GM12891 (cell line): ENCODE measurements around the gene NPIPB6.

ENCODE experiments used
- DNase-seq: peaks from one replicate; pipeline ENCODE4 v3.0.0; 2011; ENCODE audit warnings: low spot score; ENCODE audit not compliant: insufficient read length
- FAIRE-seq: peaks from 2 replicates; lab custom pipeline; 2011; peaks lifted over from hg19 to GRCh38; lab: Jason Lieb, UNC
- PAX5 ChIP-seq: IDR thresholded peaks from 2 replicates; pipeline ENCODE4 v1.6.1; 2011; ENCODE audit warnings: low read length, moderate library complexity, mild to moderate bottlenecking; ENCODE audit not compliant: insufficient read depth, severe bottlenecking
- POLR2A ChIP-seq: IDR thresholded peaks from 2 replicates; pipeline ENCODE4 v1.6.1; 2011; ENCODE audit warnings: low read depth, low read length, control low read depth
- POLR2AphosphoS5 ChIP-seq: IDR thresholded peaks from 2 replicates; pipeline ENCODE4 v1.6.1; 2011; ENCODE audit warnings: low read depth, low read length, control low read depth
- POU2F2 ChIP-seq: IDR thresholded peaks from 2 replicates; pipeline ENCODE4 v1.6.1; 2011; ENCODE audit warnings: low read depth, mild to moderate bottlenecking, control low read depth, low read length, moderate library complexity
- SPI1 ChIP-seq: IDR thresholded peaks from 2 replicates; pipeline ENCODE4 v1.6.1; 2011; ENCODE audit warnings: low read depth, low read length, control low read depth
- TAF1 ChIP-seq: IDR thresholded peaks from 2 replicates; pipeline ENCODE4 v1.6.1; 2011; ENCODE audit warnings: low read depth, low read length, control low read depth

NPIPB6 gene

DNA sequence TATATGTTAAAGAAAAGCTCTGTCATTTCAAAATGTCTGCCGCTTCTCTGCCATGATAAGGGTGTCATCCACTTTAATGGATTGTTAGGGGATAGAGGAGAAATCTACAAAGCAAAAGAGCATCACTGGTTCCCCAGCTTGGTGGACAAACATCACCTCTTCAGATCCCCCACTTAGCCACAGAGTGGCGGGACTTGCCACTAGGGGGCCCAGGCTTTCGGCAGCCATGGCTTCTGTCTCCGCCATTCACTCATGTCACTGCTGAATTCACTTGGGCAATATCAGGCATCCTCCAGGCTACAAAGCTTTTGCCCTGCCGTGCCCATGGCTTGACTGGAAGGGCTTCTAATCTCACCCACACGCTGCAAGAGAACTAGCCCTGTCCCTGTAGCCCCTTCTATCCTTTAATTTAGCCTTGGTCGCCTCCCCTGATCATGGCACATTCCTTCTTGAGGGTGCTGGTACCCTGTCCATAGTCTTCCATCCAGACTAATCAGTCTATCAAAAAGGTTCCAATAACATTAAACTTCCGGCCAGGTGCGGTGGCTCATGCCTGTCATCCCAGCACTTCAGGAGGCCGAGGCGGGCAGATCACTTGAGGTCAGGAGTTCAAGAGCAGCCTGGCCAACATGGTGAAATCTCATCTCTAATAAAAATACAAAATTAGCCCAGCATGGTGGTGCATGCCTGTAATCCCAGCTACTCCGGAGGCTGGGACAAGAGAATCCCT, 36.3 kb downstream of the NPIPB6 start:
- no peak for FAIRE-seq
- peak; percentile 75 for DNase-seq
- TF ChIP-seq POU2F2: no peak
- no peak for TF ChIP-seq SPI1
- TF ChIP-seq PAX5: no peak
- no peak for TF ChIP-seq POLR2AphosphoS5
- TF ChIP-seq POLR2A: no peak
- no peak for TF ChIP-seq TAF1

DNA sequence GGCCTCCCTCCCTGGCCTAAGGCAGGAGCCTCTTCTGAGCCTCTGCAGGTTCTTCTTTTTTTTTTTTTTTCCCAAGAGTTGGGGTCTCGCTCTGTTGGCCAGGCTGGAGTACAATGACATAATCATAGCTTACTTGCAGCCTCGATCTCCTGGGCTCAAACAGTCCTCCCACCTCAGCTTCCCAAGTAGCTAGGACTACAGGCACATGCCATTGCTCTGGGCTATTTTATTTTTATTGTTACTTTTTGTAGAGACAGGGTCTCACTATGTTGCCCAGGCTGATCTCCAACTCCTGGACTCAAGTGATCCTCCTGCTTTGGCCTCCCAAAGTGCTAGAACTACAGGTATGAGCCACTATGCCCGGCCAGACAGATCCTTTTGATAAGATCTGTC, 38.4 kb downstream of the NPIPB6 start:
- TF ChIP-seq POLR2AphosphoS5 (no peak), POLR2A (no peak), PAX5 (no peak), SPI1 (no peak), POU2F2 (no peak), TAF1 (no peak)
- no peak for FAIRE-seq
- DNase-seq: no peak

GRCh38 chr16:28324235-28324886, 38.9 kb downstream of the NPIPB6 start:
- no peak for DNase-seq
- FAIRE-seq: no peak
- TF ChIP-seq POU2F2: no peak
- no peak for TF ChIP-seq POLR2A
- TF ChIP-seq PAX5: no peak
- no peak for TF ChIP-seq SPI1
- no peak for TF ChIP-seq TAF1
- no peak for TF ChIP-seq POLR2AphosphoS5

DNA sequence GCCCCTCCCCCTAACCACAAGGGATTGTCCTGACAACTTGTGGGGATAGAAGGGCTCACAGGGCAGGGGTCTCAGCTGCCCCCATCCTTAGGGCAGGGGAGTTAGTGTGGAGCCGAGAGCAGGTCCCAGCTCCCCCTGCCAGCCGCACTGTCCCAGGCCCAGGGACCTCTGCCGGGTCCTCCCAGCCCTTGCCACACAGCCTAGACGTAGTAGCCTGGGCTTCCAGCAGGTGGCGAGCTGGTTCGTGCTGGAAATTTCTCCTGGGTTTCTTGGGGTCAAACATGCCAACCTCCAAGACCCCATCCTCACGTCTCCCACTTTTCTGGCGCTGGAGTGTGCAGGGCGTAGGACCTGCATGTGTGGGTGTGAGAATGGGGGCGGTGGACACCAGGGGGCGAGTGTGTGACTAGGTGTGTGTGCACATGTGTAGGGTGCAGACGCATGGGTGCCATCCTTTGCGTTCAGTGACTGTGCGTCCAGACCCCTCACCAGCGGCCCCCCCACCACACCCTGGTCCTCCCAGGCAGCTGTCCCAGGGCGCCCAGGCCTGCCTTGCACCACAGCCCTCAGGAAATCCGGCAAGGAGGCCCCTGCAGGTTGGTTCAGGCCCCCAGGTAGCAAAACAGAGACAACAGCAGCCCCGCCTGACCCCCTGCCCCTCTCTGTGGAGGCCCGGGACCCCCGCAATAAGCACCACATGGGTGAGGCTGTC, 41.5 kb downstream of the NPIPB6 start:
- peak; percentile 62 for FAIRE-seq
- peak; percentile 69 for DNase-seq
- TF ChIP-seq POLR2A (no peak), SPI1 (no peak), PAX5 (no peak), POLR2AphosphoS5 (no peak), POU2F2 (no peak), TAF1 (no peak)

- FAIRE-seq: no peak
- DNase-seq: no peak
- TF ChIP-seq POU2F2 (no peak), POLR2AphosphoS5 (no peak), TAF1 (no peak), POLR2A (no peak), SPI1 (no peak), PAX5 (no peak)
Measured at GRCh38 chr16:28320741-28321140, 42.6 kb downstream of the NPIPB6 start.

DNA sequence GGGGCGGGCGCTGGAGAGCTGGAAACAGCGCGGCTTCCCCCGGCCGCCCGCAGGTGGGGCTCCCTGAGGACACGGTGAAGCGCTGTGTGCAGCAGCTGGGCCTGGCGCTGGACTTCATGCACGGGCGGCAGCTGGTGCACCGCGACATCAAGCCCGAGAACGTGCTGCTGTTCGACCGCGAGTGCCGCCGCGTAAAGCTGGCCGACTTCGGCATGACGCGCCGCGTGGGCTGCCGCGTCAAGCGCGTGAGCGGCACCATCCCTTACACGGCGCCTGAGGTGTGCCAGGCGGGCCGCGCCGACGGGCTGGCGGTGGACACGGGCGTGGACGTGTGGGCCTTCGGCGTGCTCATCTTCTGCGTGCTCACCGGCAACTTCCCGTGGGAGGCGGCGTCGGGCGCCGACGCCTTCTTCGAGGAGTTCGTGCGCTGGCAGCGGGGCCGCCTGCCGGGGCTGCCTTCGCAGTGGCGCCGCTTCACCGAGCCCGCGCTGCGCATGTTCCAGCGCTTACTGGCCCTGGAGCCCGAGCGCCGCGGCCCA, 43.2 kb downstream of the NPIPB6 start:
- no peak for TF ChIP-seq POLR2A
- no peak for TF ChIP-seq TAF1
- TF ChIP-seq POU2F2: no peak
- no peak for TF ChIP-seq PAX5
- no peak for TF ChIP-seq SPI1
- TF ChIP-seq POLR2AphosphoS5: no peak
- DNase-seq (no peak), FAIRE-seq (no peak)

DNA sequence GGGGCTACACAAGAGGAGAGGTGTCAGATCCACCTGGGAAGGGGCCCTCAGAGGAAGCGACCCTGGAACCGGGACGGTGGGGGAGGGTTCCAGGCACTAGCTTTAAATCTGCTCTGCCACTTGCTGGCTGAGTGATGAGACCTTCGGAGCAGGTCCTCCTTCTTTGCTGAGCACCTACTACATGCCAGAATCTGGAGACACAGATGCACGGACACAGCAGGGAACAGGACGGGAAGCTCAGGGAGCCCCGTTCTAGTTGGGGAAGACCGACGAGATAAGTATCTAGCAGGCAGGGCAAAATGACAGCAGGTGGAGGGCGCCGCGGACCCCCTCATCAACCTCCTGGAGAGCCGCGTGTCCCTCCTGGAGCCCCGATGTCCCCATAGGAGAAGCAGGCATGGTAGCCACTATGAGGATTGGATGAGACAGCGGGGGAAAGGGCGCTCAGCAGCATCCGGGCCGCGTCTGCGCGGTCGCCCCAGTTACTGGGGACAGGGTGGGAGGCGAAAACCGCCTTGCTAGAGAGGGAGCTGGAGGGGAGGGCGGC, 43.8 kb downstream of the NPIPB6 start:
- TF ChIP-seq TAF1 (no peak), POLR2A (no peak), POLR2AphosphoS5 (no peak), PAX5 (no peak), SPI1 (no peak), POU2F2 (no peak)
- FAIRE-seq: no peak

GRCh38 chr16:28318042-28318744, 45.1 kb downstream of the NPIPB6 start:
- TF ChIP-seq SPI1 (no peak), PAX5 (no peak), POLR2AphosphoS5 (no peak)
- no peak for FAIRE-seq
- DNase-seq: no peak

More for the DNA sequence above, 43.8 kb downstream of the NPIPB6 start:
- no peak for DNase-seq

GRCh38 chr16:28317040-28317880, 46.0 kb downstream of the NPIPB6 start:
- no peak for TF ChIP-seq PAX5
- TF ChIP-seq POLR2AphosphoS5: no peak
- no peak for TF ChIP-seq SPI1
- TF ChIP-seq TAF1: no peak
- FAIRE-seq (peak; percentile 84), DNase-seq (peak; percentile 79)
